Measurements from ENCODE around the gene PCSK6. TPM values are rescaled to one million over a fixed set of nuclear protein-coding genes. Genes with fewer than 3 reads are reported as not detected.
"Not testable (repeated sequence)": the region's sequence is repeated elsewhere in the genome, so short reads cannot be mapped to it uniquely, and the experiment has no call there.

PCSK6 gene
- total and polyA plus RNA-seq, 2 experiments from 2014 or later: 4.8 to 6.4 TPM

GRCh38 chr15:101457696-101458095, 31.8 kb downstream of the PCSK6 start:
- H3K4me3 ChIP-seq: no peak overlapping the region
- H3K27ac ChIP-seq: no peak overlapping the region
- no peak for DNase-seq (ENCODE audit: low read depth in 1 of 2, low spot score in 1 of 2)
- peaks cover 3% of the 10 kb centered on the region for H3K4me1 ChIP-seq (ENCODE audit: low read depth)
- no peaks in the 10 kb centered on the region for H3K27me3 ChIP-seq
- no peaks in the 10 kb centered on the region for H3K36me3 ChIP-seq
- no peak for TF ChIP-seq CTCF (IDR thresholded peaks at IDR 0.05; ENCODE audit: low read depth, low read length)
- no peaks in the 10 kb centered on the region for H3K9me3 ChIP-seq (ENCODE audit: low read depth)

- H3K27me3 ChIP-seq: no peaks in the 10 kb centered on the region
- no peaks in the 10 kb centered on the region for H3K9me3 ChIP-seq (ENCODE audit: low read depth)
- H3K27ac ChIP-seq: no peak overlapping the region
- H3K4me3 ChIP-seq: no peak overlapping the region
- H3K36me3 ChIP-seq: no peaks in the 10 kb centered on the region
- H3K4me1 ChIP-seq (ENCODE audit: low read depth): peaks cover 11% of the 10 kb centered on the region
- DNase-seq (ENCODE audit: low read depth in 1 of 2, low spot score in 1 of 2): no peak
- TF ChIP-seq CTCF (IDR thresholded peaks at IDR 0.05; ENCODE audit: low read depth, low read length): no peak
Measured at GRCh38 chr15:101456057-101456739, 33.3 kb downstream of the PCSK6 start.

- no peak for TF ChIP-seq CTCF (IDR thresholded peaks at IDR 0.05; ENCODE audit: low read depth, low read length)
- no peak overlapping the region for H3K27ac ChIP-seq
- peaks cover 13% of the 10 kb centered on the region for H3K4me1 ChIP-seq (ENCODE audit: low read depth)
- H3K4me3 ChIP-seq: no peak overlapping the region
- no peaks in the 10 kb centered on the region for H3K9me3 ChIP-seq (ENCODE audit: low read depth)
- no peaks in the 10 kb centered on the region for H3K36me3 ChIP-seq
- no peak for DNase-seq (ENCODE audit: low read depth in 1 of 2, low spot score in 1 of 2)
- H3K27me3 ChIP-seq: no peaks in the 10 kb centered on the region
Measured at GRCh38 chr15:101455291-101456025, 34.0 kb downstream of the PCSK6 start.

GRCh38 chr15:101454781-101455180, 34.7 kb downstream of the PCSK6 start:
- H3K4me3 ChIP-seq; DNase-seq (ENCODE audit: low read depth in 1 of 2, low spot score in 1 of 2); H3K36me3 ChIP-seq; H3K9me3 ChIP-seq (ENCODE audit: low read depth); H3K27me3 ChIP-seq; H3K27ac ChIP-seq: not testable (repeated sequence)
- H3K4me1 ChIP-seq (ENCODE audit: low read depth): peaks cover 13% of the 10 kb centered on the region

GRCh38 chr15:101454365-101454764, 35.1 kb downstream of the PCSK6 start:
- TF ChIP-seq CTCF (IDR thresholded peaks at IDR 0.05; ENCODE audit: low read depth, low read length): no peak
- no peak for DNase-seq (ENCODE audit: low read depth in 1 of 2, low spot score in 1 of 2)
- H3K4me3 ChIP-seq: no peak overlapping the region
- no peaks in the 10 kb centered on the region for H3K27me3 ChIP-seq
- peaks cover 13% of the 10 kb centered on the region for H3K4me1 ChIP-seq (ENCODE audit: low read depth)
- H3K27ac ChIP-seq: no peak overlapping the region
- H3K36me3 ChIP-seq: no peaks in the 10 kb centered on the region
- no peaks in the 10 kb centered on the region for H3K9me3 ChIP-seq (ENCODE audit: low read depth)

Data from cardiac muscle cell (in vitro differentiated cells and primary cell).